Nephron (organoid): Measurements from ENCODE around the gene RPL18.

Experiments
- H3K27ac Mint-ChIP-seq, 3 experiments: 2 replicates each; pipeline ENCODE4 v1.8.0; 2020; ENCODE audit warnings: mixed read lengths in 3 of 3, mild to moderate bottlenecking in 2 of 3, moderate library complexity in 1 of 3
- H3K27me3 Mint-ChIP-seq: 2 replicates; pipeline ENCODE4 v1.8.0; 2021; ENCODE audit warnings: low read depth, mild to moderate bottlenecking, moderate library complexity, mixed read lengths
- H3K36me3 Mint-ChIP-seq: 2 replicates; pipeline ENCODE4 v1.8.0; 2020; ENCODE audit warnings: low read depth, mixed read lengths
- H3K4me1 Mint-ChIP-seq: 2 replicates; pipeline ENCODE4 v1.8.0; 2020; ENCODE audit warnings: mixed read lengths
- H3K4me3 Mint-ChIP-seq, 3 experiments: 2 replicates each; pipeline ENCODE4 v1.8.0; 2020; ENCODE audit warnings: mild to moderate bottlenecking in 3 of 3, mixed read lengths in 3 of 3, moderate library complexity in 2 of 3
- H3K9me3 Mint-ChIP-seq: 2 replicates; pipeline ENCODE4 v1.8.0; 2020; ENCODE audit warnings: mixed read lengths
- TF ChIP-seq, protein P1 (sequence below), 3 experiments: fragments of 200-600 bp; sonication (generic); IDR thresholded peaks; one replicate each; pipeline ENCODE4 v1.5.0; 2021; ENCODE audit warnings: antibody characterized with exemption in 3 of 3; ENCODE audit not compliant: unreplicated experiment in 3 of 3

Gene RPL18

DNA sequence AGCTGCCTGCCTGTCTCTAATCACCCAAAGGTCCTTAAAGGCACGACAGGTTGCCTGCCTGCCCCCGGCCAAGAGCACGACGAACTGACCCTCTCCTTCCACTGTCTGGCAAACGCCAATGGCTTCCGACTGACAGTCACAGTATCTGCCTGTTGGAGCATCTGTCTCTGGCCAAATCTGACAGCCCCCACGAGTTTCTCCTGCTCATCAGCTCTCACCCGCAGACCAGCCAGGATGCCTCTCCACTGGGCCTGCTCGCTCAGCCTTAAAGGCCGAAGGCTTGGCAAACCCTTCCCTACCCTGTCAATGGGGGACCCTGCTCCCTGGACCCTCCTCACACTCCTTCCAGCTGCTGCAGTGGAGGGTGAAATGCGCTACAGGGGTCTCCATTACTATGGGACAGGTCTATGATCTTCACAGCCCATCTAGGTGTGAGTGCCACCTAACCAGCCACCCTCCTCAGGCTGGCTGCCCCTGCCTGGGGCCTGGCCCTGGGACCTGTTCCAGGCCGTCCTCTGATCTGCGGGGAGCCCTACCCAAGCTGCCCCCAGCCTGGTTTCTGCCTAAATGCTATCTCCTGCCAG lies 5.0 kb downstream of the RPL18 start:
- peaks cover 21% of the 10 kb centered on the region for H3K36me3 Mint-ChIP-seq

DNA sequence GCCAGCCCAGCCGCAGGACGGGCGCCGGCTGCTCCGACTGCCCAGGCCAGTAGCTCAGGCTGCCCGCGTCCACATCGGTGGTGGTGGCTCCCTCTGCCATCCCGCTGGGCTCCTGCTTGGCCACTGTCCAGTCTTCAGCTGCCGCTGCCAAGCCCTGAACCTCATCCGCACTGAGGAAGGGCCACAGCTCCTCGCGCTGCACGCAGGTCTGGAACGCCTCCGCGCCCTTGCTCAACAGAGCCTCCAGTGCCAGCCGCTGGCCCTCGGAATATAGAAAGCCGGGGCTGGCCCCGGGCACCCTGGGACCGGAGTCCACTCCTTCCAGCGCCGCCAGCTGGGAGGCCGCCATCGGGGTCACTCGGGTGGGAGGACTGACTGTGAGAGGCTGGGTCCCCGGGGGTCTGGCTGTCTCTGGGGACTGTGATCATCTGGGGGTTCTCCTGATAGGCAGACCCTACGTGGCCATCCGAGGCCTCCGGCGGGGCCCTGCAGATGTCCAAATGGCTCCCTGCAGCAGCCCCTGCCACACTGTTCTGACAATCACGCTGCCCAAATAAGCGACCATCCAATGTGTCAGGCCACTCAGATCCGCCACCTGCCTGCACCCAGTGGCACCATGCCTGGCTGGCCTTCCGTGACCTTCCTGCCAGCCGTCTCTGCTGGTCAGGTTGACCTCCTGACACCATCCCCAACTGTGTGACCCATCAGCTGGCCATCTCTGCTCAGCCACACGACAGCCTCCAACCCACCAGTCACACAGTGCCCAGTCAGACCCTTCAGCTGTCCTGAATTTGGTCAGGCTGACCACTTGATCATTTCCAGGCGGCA lies 5.7 kb downstream of the RPL18 start:
- peaks cover 3% of the 10 kb centered on the region for H3K27me3 Mint-ChIP-seq
- peak overlapping the region in 1 of 3 experiments; percentile 53 for H3K27ac Mint-ChIP-seq
- H3K36me3 Mint-ChIP-seq = peaks cover 21% of the 10 kb centered on the region
- peaks cover 18% of the 10 kb centered on the region for H3K4me1 Mint-ChIP-seq
- no peaks in the 10 kb centered on the region for H3K9me3 Mint-ChIP-seq
- no peak overlapping the region for H3K4me3 Mint-ChIP-seq
- TF ChIP-seq, protein P1, sequence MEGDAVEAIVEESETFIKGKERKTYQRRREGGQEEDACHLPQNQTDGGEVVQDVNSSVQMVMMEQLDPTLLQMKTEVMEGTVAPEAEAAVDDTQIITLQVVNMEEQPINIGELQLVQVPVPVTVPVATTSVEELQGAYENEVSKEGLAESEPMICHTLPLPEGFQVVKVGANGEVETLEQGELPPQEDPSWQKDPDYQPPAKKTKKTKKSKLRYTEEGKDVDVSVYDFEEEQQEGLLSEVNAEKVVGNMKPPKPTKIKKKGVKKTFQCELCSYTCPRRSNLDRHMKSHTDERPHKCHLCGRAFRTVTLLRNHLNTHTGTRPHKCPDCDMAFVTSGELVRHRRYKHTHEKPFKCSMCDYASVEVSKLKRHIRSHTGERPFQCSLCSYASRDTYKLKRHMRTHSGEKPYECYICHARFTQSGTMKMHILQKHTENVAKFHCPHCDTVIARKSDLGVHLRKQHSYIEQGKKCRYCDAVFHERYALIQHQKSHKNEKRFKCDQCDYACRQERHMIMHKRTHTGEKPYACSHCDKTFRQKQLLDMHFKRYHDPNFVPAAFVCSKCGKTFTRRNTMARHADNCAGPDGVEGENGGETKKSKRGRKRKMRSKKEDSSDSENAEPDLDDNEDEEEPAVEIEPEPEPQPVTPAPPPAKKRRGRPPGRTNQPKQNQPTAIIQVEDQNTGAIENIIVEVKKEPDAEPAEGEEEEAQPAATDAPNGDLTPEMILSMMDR (IDR thresholded peaks at IDR 0.05; ENCODE audit: unreplicated experiment in 3 of 3) = no peak

More for the DNA sequence above, 5.0 kb downstream of the RPL18 start:
- H3K4me3 Mint-ChIP-seq = peak overlapping the region in 2 of 3 experiments; percentile 38
- H3K9me3 Mint-ChIP-seq = no peaks in the 10 kb centered on the region
- TF ChIP-seq, protein P1 (IDR thresholded peaks at IDR 0.05; ENCODE audit: unreplicated experiment in 3 of 3) = no peak
- H3K27ac Mint-ChIP-seq = peak overlapping the region in 2 of 3 experiments; percentile 53 to 61
- peaks cover 24% of the 10 kb centered on the region for H3K4me1 Mint-ChIP-seq
- H3K27me3 Mint-ChIP-seq = peaks cover 3% of the 10 kb centered on the region

DNA sequence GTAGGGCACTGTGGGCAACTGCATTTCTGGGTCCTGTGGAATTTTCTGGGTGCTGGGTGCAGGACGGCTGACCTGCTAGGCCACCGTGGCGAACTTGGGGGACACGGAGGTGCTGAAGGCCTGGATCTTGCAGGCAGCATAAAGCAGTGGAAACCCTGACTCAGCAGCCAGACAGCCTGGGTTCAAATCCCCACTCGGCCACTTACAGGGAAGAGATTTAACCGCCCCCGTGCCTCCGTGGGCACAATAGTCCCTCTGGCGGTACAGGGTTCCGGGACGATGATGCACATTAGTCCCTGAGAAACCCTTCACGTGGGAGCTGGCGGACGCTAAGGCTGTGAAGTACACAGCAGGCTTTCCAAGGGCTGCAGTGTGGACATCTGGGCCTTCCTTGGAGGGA lies 7.1 kb downstream of the RPL18 start:
- peaks cover 8% of the 10 kb centered on the region for H3K4me1 Mint-ChIP-seq
- TF ChIP-seq, protein P1 (IDR thresholded peaks at IDR 0.05; ENCODE audit: unreplicated experiment in 3 of 3) = no peak
- no peaks in the 10 kb centered on the region for H3K9me3 Mint-ChIP-seq
- no peak overlapping the region for H3K27ac Mint-ChIP-seq
- H3K4me3 Mint-ChIP-seq = no peak overlapping the region
- peaks cover 20% of the 10 kb centered on the region for H3K36me3 Mint-ChIP-seq
- peaks cover 3% of the 10 kb centered on the region for H3K27me3 Mint-ChIP-seq

DNA sequence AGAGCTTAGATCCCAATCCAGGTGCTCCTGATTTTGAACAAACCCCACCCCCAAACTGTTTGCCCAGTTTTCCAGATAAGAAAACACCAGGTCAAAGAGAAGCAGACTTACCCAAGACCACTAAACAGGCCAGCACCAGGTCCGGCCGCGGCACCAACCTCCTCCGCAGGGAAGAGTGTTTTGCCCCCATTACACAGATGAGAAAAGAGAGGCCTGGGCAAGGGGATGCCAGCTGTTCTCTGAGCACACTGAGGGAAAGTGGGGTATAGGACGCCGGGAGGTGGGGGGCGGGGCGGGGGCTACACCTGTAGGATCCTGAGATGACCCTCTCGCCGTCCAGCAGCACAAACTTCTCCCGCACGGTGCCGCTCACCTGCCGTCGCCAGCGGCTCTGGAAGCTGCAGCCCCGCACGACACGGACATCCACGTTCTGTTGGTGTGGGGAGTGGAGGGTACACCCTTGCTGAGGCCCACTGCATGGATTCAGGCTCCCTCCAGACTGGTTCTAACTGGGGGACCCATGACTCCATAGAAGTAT lies 9.3 kb downstream of the RPL18 start:
- Mint-ChIP-seq H3K36me3 (peaks cover 6% of the 10 kb centered on the region), H3K9me3 (no peaks in the 10 kb centered on the region), H3K4me1 (no peaks in the 10 kb centered on the region), H3K27ac (no peak overlapping the region), H3K4me3 (no peak overlapping the region), H3K27me3 (peaks cover 3% of the 10 kb centered on the region)
- TF ChIP-seq, protein P1 (IDR thresholded peaks at IDR 0.05; ENCODE audit: unreplicated experiment in 3 of 3) = no peak

DNA sequence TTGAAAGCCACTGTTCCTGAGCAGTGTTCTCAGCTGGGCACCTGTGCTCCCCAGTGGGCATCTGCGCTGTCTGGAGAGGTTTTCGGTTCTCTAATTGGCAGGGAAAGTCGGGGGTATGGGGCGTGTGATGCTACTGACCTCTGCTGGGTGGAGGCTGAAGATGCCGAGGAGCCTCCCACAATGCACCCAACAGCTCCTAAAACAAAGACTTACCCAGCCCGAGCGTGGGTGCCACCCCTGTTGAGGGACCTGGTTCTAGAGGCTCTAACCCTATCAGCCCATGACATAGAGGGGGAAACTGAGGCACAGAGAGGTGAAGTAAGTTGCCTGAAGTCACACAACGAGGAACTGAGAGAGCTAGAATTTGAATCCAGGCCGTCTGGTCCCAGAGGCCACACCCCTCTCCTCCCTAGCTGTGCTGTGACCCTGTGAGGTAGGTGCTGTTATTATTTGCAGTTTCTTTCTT lies 10.1 kb downstream of the RPL18 start:
- Mint-ChIP-seq H3K27ac (no peak overlapping the region), H3K27me3 (peaks cover under 1% of the 10 kb centered on the region), H3K9me3 (no peaks in the 10 kb centered on the region), H3K4me3 (no peak overlapping the region), H3K36me3 (peaks cover 4% of the 10 kb centered on the region), H3K4me1 (no peaks in the 10 kb centered on the region)
- TF ChIP-seq, protein P1 (IDR thresholded peaks at IDR 0.05; ENCODE audit: unreplicated experiment in 3 of 3) = peak; percentile 22 to 32 (median 27)
